ENCODE results near the gene ATP5MC2. TPM values are rescaled to one million over a fixed set of nuclear protein-coding genes. Genes with fewer than 3 reads are reported as not detected.

Gene ATP5MC2
- polyA plus RNA-seq, 1 donor from 2014 or later, result 331 TPM

GRCh38 chr12:53644133-53644532 is 31.8 kb downstream of the ATP5MC2 start:
- Histone ChIP-seq H3K9ac (ENCODE audit: low read length) (no peak overlapping the region), H3K27ac (ENCODE audit: low read length) (no peak overlapping the region), H3K9me3 (ENCODE audit: low read length) (no peaks in the 10 kb centered on the region), H3K79me2 (replicated peaks; ENCODE audit: insufficient read depth, low read length) (no peaks in the 10 kb centered on the region), H3K9me2 (ENCODE audit: insufficient read depth, low read length) (no peaks in the 10 kb centered on the region), H3K4me2 (ENCODE audit: low read length) (no peak overlapping the region), H3F3A (ENCODE audit: insufficient read depth, low read length, poor library complexity, severe bottlenecking) (no peaks in the 10 kb centered on the region), H3K27me3 (ENCODE audit: insufficient read depth, low read depth, low read length) (no peaks in the 10 kb centered on the region), H3K4me3 (ENCODE audit: low read length) (no peak overlapping the region), H2AFZ (ENCODE audit: low read depth, low read length) (no peak overlapping the region), H4K20me1 (ENCODE audit: insufficient read depth) (no peaks in the 10 kb centered on the region), H3K36me3 (ENCODE audit: insufficient read depth, low read length) (no peaks in the 10 kb centered on the region)
- no peak for TF ChIP-seq RAD21 (conservative IDR thresholded peaks at IDR 0.05)
- no peak for TF ChIP-seq REST (IDR thresholded peaks at IDR 0.05; ENCODE audit: borderline replicate concordance)
- TF ChIP-seq SMC3 (conservative IDR thresholded peaks at IDR 0.05; ENCODE audit: poor library complexity), result no peak
- TF ChIP-seq EZH2 (IDR thresholded peaks at IDR 0.05; ENCODE audit: borderline replicate concordance, insufficient read depth, low read length, poor library complexity, severe bottlenecking), result no peak
- no peak for TF ChIP-seq EP300 (conservative IDR thresholded peaks at IDR 0.05; ENCODE audit: poor library complexity, severe bottlenecking)
- no peak for TF ChIP-seq CTCF (IDR thresholded peaks at IDR 0.05; ENCODE audit: poor library complexity, severe bottlenecking)
- TF ChIP-seq TAF1 (IDR thresholded peaks at IDR 0.05; ENCODE audit: low read depth), result no peak

GRCh38 chr12:53643232-53643979 is 32.5 kb downstream of the ATP5MC2 start:
- no peaks in the 10 kb centered on the region for H3F3A ChIP-seq (ENCODE audit: insufficient read depth, low read length, poor library complexity, severe bottlenecking)

More at GRCh38 chr12:53643232-53643979, 32.5 kb downstream of the ATP5MC2 start:
- H2AFZ ChIP-seq (ENCODE audit: low read depth, low read length), result no peak overlapping the region
- no peaks in the 10 kb centered on the region for H3K9me3 ChIP-seq (ENCODE audit: low read length)
- H3K27ac ChIP-seq (ENCODE audit: low read length), result no peak overlapping the region
- H3K4me3 ChIP-seq (ENCODE audit: low read length), result no peak overlapping the region
- H3K79me2 ChIP-seq (replicated peaks; ENCODE audit: insufficient read depth, low read length), result no peaks in the 10 kb centered on the region
- H3K4me2 ChIP-seq (ENCODE audit: low read length), result no peak overlapping the region
- H3K36me3 ChIP-seq (ENCODE audit: insufficient read depth, low read length), result no peaks in the 10 kb centered on the region
- no peaks in the 10 kb centered on the region for H3K9me2 ChIP-seq (ENCODE audit: insufficient read depth, low read length)
- TF ChIP-seq POLR2AphosphoS5 (IDR thresholded peaks at IDR 0.05) (no peak), MXI1 (conservative IDR thresholded peaks at IDR 0.05; ENCODE audit: poor library complexity, severe bottlenecking) (no peak), REST (IDR thresholded peaks at IDR 0.05; ENCODE audit: borderline replicate concordance) (no peak), EZH2 (IDR thresholded peaks at IDR 0.05; ENCODE audit: borderline replicate concordance, insufficient read depth, low read length, poor library complexity, severe bottlenecking) (no peak), SMC3 (conservative IDR thresholded peaks at IDR 0.05; ENCODE audit: poor library complexity) (no peak), CTCF (IDR thresholded peaks at IDR 0.05; ENCODE audit: poor library complexity, severe bottlenecking) (no peak), EP300 (conservative IDR thresholded peaks at IDR 0.05; ENCODE audit: poor library complexity, severe bottlenecking) (no peak), RAD21 (conservative IDR thresholded peaks at IDR 0.05) (no peak), TAF1 (IDR thresholded peaks at IDR 0.05; ENCODE audit: low read depth) (no peak)
- no peak overlapping the region for H3K9ac ChIP-seq (ENCODE audit: low read length)
- no peaks in the 10 kb centered on the region for H3K27me3 ChIP-seq (ENCODE audit: insufficient read depth, low read depth, low read length)
- no peaks in the 10 kb centered on the region for H4K20me1 ChIP-seq (ENCODE audit: insufficient read depth)

Measured in neural cell (in vitro differentiated cells).